ENCODE results near the gene WBP2.

GRCh38 chr17:75861927-75862317 lies 6.8 kb upstream of the WBP2 start:
- TF ChIP-seq, protein P1, sequence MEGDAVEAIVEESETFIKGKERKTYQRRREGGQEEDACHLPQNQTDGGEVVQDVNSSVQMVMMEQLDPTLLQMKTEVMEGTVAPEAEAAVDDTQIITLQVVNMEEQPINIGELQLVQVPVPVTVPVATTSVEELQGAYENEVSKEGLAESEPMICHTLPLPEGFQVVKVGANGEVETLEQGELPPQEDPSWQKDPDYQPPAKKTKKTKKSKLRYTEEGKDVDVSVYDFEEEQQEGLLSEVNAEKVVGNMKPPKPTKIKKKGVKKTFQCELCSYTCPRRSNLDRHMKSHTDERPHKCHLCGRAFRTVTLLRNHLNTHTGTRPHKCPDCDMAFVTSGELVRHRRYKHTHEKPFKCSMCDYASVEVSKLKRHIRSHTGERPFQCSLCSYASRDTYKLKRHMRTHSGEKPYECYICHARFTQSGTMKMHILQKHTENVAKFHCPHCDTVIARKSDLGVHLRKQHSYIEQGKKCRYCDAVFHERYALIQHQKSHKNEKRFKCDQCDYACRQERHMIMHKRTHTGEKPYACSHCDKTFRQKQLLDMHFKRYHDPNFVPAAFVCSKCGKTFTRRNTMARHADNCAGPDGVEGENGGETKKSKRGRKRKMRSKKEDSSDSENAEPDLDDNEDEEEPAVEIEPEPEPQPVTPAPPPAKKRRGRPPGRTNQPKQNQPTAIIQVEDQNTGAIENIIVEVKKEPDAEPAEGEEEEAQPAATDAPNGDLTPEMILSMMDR (IDR thresholded peaks at IDR 0.05), result no peak
- no peak for TF ChIP-seq POLR2A (IDR thresholded peaks at IDR 0.05)

Data from body of pancreas (tissue), 4 donors.